ENCODE measurements around the gene ZDHHC11.

The ZDHHC11 gene, protein sequence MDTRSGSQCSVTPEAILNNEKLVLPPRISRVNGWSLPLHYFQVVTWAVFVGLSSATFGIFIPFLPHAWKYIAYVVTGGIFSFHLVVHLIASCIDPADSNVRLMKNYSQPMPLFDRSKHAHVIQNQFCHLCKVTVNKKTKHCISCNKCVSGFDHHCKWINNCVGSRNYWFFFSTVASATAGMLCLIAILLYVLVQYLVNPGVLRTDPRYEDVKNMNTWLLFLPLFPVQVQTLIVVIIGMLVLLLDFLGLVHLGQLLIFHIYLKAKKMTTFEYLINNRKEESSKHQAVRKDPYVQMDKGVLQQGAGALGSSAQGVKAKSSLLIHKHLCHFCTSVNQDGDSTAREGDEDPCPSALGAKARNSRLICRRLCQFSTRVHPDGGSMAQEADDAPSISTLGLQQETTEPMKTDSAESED

GRCh38 chr5:850511-851006 is at the start of gene ZDHHC11:
Gene ZDHHC11 (minus strand): TSS chr5:850986. CDS start chr5:850602, 384 bp downstream.
- DNase-seq, result no peak

DNA sequence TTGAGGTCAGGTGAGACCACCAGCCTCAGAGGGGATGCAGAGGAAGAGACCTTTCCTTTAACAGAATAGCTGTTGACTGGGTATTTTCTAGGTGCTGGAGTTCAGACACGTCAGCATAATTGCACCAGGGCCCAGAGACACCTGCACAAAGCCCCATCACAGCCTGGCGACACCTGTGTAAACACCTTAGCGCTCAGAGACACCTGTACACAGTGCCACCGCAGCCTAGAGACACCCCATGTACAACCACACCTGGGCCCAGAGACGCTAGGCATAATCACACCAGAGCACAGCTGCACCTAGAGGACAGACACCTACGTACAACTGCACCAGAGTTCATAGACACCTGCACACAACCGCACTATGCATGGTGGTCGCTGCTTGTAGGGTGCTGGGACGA is 42.9 kb upstream of the ZDHHC11 start:
- DNase-seq, result no peak

DNA sequence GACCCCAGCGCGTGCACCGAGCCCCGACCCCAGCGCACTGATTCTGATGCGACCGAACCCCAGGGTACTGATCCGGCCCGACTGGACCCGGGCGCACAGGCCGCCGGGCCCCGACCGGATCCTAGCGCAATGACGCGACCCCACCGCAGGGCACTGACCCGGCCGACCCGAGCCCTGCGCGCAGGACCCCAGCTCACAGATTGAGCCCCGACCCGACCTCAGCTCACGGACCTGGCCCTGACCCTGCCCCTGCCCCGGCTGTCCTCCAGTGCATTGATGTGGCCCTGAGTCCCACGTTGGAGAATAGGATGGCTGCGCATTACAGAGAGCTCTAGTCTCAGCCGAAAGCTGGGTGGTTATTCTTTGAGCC is 42.3 kb upstream of the ZDHHC11 start:
- DNase-seq, result no peak

- peak; percentile 80 for DNase-seq
Observed at GRCh38 chr5:892394-893136, 41.8 kb upstream of the ZDHHC11 start, which contains the start of the genes BRD9 and TRIP13. Gene BRD9 (minus strand): TSS chr5:892801. CDS start chr5:892657, 144 bp downstream. Gene TRIP13 (plus strand): TSS chr5:892884. CDS start chr5:892999, 115 bp downstream.

- peak; percentile 10 for DNase-seq
Observed at GRCh38 chr5:891837-892393, 41.1 kb upstream of the ZDHHC11 start.

DNA sequence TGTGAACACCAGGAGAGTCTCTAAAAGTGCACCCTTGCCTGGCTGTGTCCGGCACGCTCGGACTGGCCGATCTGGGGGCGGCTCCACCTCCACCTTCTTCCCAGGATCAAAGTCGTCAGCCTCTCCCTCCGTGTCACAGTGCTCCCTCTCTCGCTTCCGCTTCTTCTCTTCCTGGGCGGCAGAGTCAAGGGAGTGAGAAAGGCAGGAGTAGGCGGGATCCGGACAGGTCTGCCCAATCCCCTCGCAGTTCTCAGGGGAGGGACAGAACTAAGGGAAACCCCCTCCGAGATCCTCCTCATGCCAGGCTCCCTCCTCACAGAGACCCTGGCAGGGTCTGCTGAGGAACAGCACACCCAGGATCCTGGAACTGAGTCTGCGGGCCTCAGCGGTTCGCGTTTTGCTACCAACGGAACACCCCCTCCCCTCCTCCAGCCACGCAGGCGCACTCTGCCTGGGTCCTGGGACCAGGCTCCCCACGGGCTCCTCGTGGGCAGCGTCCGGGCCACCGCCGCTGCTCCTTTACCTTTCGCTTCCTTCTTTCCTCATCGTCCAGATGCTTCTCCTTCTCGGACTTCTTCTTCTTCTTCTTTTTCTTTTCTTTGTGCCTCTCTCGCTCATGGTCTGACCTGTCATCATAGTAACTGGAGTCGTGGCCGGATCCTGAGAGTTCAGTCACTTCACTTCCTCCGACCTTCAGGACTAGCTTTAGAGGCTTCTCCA is 40.5 kb upstream of the ZDHHC11 start:
- DNase-seq, result no peak

DNA sequence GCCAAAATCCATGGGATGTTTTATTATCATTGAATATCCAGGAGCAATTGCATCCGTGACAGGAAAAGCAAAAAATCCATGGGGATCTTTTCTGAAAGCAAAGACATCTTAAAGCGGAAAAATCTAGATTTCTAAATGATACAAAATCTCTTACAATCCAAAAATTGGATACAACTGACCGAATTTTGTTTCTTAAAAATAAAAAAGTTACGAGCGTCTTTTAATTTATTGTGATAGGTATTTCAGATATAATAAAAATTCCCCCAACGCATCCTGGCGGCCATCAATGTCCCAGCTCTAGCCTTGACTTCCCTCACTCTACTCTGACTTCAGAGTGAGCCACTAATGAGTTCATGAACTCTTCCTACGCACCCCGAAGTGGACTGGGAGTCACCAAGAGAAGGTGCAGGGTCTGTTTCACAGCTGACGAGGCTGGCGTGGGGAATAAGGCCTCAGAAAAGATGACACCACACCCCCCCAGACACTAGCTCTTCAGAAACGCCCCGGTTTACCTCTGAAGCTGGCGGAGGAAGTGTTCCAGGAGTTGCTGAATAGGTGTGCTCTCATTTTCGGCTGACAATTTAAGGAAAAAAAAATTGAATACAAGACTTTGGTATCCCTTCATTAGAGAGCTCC is 38.4 kb upstream of the ZDHHC11 start:
- DNase-seq, result no peak

DNA sequence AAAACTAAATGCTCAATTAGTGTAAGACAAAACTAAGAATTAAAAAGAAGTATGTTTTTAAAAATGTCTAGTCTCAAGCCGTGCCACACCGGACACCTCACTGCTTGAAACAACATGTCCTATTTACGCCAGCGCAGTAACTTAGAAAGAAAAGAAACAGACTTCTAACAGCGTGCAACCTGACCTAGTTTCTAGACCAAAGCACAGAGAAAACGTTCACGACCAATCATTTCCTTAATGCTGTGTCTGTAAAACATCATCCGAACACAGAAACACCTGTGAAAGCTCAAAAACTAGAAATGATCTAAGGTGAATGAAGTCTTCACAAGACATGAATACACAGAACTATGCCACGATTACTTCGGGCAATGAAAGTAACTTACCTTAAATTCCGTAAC is 37.9 kb upstream of the ZDHHC11 start:
- no peak for DNase-seq

DNA sequence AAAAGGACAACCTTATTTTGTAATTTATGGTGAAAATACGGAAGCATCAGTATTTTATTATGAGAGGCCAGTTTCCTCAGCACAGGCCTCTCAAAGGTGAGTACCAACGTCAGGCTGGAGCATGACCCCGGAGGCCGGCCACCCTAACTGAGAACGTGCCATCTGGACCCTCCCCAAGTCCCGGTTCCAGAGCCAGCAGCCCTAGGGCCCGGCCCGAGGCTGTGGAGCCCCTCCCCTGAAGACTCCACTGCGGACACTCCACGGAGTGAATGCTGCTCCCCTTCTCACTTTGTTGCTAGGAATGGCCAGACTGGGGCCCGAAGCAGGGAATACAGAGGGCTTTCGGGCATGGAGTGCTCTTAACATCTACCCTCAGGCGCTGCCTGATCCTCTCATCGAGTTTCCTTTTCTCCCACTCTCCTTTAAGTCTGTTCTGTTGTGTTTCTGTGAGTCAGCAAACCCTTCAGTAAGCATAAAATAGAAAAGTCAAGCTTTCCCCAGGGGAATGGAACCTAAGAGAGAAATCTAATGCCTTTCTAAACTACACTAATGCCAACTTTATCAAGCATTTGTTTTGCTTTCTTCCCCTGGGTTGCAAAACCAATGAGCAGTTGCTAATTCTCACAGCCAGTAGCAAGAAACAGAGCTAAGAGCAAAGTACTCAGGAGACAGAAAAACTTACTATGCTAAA is 37.3 kb upstream of the ZDHHC11 start:
- DNase-seq, result no peak

- DNase-seq, result no peak
Observed at GRCh38 chr5:886716-887325, 36.0 kb upstream of the ZDHHC11 start.

GRCh38 chr5:886036-886435 is 35.2 kb upstream of the ZDHHC11 start:
- no peak for DNase-seq

- no peak for DNase-seq
Observed at GRCh38 chr5:885529-885928, 34.7 kb upstream of the ZDHHC11 start.

DNA sequence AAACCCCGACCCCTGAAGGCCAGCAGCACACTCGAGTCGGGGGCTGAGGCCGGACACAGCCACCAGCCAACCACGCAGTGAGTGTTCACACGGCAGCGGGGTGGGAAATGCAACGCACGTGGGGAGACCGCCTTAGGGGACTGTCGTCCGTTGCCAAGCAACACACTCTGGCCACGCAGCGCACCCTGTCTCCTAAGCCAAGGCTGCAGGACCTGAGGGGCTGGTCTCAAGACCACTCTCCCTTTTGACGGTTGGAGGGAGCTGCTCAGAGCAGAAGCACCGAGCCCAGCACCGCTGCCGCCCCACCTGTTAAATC is 34.3 kb upstream of the ZDHHC11 start:
- no peak for DNase-seq

- DNase-seq, result no peak
Observed at GRCh38 chr5:884345-885126, 33.8 kb upstream of the ZDHHC11 start.

GRCh38 chr5:883475-884181 is 32.8 kb upstream of the ZDHHC11 start:
- DNase-seq, result no peak

DNA sequence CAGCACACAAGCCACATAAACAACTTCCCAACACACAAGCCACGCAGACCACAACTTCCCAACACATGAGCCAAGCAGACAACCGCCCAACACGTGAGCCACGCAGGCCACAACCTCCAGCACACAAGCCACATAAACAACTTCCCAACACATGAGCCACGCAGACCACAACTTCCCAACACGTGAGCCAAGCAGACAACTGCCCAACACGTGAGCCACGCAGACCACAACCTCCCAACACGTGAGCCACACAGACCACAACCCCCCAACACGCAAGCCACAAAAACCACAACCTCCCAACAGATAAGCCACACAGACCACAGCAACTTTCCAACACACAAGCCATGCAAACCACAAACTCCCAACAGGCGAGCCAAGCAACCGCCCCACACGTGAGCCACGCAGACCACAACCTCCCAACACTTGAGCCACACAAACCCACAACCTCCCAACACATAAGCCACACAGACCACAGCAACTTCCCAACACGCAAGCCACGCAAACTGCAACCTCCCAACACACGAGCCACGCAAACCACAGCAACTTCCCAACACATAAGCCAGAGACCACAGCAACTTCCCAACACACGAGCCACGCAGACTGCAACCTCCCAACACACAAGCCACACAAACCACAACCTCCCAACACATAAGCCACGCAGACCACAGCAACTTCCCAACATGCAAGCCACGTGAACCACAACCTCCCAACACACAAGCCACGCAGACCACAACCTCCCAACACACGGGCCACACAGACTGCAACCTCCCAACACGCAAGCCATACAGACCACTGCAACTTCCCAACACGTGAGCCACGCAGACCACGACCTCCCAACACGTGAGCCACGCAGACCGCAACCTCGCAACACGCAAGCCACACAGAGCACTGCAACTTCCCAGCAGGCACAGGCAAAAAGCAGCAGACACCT is 31.7 kb upstream of the ZDHHC11 start:
- peak; percentile 35 for DNase-seq

- DNase-seq, result no peak
Observed at GRCh38 chr5:881551-881935, 30.8 kb upstream of the ZDHHC11 start.

DNA sequence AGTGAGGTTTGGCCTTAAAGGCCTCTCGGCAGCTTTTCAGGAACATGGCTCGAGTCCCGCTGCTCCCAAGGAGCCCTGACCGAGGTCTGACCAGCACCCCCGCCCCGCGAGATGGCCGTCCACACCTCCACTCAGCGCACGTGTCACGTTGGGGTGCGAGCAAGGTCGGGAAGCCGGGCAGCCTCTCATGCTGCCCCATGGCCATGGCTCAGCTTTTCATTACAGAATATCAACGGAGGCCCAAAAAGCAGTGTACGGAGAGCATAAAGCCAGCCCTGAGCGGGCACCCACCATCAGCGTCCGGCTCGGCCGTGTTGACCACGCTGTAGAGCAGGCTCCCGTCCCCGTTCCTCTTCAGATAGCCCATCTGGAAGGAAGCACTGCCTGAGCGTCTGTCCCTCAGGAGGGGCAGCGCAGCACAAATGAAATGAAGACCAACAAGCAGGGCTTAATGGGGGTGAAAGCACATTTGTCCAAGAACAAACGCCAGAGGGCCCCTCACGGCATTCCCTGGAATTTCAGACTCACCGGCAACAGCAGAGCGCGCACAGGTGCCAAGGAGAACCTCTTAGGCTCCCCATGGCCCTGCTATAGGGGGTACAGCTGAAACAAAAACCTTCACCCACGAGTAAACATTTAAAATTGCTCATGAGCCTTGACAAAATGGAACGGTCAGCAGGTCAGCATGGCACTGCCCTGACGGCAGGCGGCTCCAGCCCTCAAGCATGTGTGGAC is 30.2 kb upstream of the ZDHHC11 start:
- DNase-seq, result no peak
